Measurements from ENCODE around the gene OSM.

DNA sequence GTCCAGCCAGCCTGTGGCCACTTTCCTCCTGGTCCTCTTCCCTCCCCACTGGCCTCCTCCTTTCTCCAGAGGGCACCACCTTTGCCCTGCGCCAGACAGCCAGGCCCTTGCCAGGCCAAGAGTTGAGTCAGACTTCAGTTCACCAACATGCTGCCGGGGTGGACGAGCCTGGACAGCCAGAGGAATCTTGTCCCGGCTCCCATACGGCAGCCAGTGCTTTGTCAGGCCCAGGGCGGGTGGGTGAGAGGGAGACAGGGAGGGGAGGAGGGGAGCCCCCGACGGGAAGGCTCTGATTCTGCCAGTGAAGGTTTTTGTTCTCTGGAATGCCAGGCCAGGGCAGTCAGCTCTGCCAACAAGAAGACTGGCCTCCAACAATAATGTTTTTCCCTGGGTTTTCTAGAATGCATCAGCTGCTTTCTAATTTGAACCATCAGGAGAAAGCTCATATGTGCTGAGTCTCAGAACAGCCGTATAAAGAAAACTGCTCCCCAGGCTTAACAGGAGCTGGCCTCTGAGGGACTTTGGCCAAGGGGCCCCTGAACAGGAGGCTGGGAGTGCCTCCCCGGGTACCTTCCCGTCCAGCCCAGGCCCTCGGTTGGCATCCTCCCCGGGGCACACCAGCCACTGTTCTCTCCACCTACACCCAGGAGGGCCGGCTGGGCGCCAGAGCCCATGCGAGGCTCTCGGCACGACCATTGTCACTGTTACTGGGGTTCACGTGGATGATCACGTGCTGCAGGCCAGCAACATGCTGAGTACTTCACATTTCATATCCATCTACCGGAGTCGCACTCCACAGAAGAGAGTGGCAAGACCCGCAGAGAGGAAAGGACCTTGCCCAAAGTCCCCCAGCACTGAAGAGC lies 48.7 kb downstream of the OSM start:
- TF ChIP-seq, protein P1, sequence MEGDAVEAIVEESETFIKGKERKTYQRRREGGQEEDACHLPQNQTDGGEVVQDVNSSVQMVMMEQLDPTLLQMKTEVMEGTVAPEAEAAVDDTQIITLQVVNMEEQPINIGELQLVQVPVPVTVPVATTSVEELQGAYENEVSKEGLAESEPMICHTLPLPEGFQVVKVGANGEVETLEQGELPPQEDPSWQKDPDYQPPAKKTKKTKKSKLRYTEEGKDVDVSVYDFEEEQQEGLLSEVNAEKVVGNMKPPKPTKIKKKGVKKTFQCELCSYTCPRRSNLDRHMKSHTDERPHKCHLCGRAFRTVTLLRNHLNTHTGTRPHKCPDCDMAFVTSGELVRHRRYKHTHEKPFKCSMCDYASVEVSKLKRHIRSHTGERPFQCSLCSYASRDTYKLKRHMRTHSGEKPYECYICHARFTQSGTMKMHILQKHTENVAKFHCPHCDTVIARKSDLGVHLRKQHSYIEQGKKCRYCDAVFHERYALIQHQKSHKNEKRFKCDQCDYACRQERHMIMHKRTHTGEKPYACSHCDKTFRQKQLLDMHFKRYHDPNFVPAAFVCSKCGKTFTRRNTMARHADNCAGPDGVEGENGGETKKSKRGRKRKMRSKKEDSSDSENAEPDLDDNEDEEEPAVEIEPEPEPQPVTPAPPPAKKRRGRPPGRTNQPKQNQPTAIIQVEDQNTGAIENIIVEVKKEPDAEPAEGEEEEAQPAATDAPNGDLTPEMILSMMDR (IDR thresholded peaks at IDR 0.05) = no peak
- TF ChIP-seq POLR2A (IDR thresholded peaks at IDR 0.05) (no peak), POLR2AphosphoS5 (IDR thresholded peaks at IDR 0.05) (no peak), EP300 (IDR thresholded peaks at IDR 0.05) (no peak)

Measured in sigmoid colon (tissue), 4 donors.